ENCODE measurements around the gene SRP14. TPM values are rescaled to one million over a fixed set of nuclear protein-coding genes. Genes with fewer than 3 reads are reported as not detected.
A peak's percentile ranks its signal among the peaks of the same experiment; 100 is the strongest.

SRP14 gene
- total and polyA plus RNA-seq, 12 donors, result 173 to 989 (median 333) TPM

DNA sequence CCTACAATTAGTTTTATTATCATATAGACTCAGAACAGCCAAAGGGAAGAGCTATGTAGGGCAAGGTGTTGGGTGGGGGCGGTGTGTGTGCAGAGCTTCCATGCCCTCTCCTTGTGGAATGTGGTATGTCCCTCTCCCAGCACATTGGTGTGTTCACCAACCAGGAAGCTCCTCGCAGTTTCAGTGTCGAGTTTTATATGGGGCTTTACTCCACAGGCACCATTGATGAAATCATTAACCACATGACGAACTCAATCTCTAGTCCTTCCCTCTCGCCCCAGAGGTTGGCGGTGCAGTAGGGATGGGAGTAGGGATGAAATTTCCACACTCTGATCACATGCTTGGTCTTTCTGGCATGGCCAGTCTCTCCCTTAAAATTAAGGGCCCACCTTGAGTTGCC lies 13.6 kb upstream of the SRP14 start:
- H3K27ac ChIP-seq, result no peak overlapping the region
- intact Hi-C loops (cut with DNase I), result loop anchor here in 1 of 2 donors (5.0 kb wide), 1 partner anchor 50 kb away; no protein-coding TSS in a partner anchor
- H3K4me1 ChIP-seq (replicated peaks in 1 of 2), result peaks cover under 1 to 19% of the 10 kb centered on the region in 2 donors
- TF ChIP-seq CTCF (IDR thresholded peaks at IDR 0.05), result no peak
- TF ChIP-seq POLR2A (IDR thresholded peaks at IDR 0.05), result no peak
- H3K4me3 ChIP-seq, result no peak overlapping the region
- H3K9me3 ChIP-seq (replicated peaks in 1 of 3), result no peaks in the 10 kb centered on the region
- 71 to 79% (median 78%) methylated on average over 5 to 6 of the region's 6 CpGs for WGBS, 4 donors
- H3K36me3 ChIP-seq (replicated peaks in 1 of 2), result no peaks in the 10 kb centered on the region
- no peaks in the 10 kb centered on the region for H3K27me3 ChIP-seq
- DNase-seq, result peak in 3 of 7 donors; percentile 6 to 21 (median 13)

DNA sequence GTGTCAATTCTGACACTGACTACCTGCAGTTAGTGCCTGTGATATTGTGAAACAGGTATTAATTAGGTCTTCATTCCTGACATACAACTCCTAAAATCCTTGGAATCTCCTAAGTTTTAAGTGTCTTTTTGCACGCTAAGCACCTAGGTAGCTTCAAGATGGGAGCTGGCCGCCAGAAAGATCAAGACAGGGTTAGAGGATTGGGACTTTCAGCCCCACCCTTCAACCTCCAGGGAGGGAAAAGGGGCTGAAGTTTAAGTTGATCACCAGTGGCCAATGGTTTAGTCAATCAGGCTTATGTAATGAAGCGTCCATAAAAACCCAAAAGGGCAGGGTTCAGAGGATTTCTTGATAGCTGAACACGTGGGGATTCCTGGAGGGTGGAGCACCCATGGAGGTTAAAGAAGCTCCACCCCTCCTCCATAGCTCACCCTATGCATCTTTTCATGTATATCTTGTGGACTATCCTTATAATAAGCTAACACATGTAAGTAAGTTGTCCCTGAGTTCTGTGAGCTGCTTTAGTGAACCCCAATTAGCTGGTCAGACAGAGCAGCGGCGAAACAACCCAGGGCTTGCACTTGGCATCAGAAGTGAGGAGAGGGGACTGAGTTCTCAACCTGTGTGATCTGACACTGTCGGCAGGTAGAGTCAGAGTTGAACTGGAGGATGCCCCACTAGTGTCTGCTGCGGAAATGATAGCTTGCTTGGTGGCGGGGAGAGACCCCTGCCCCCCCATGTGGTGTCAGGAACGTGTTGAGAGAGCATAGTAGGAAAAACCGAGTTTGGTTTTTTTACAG lies 12.8 kb upstream of the SRP14 start:
- peak in 2 of 7 donors; percentile 2 to 15 for DNase-seq
- intact Hi-C loops (cut with DNase I), result loop anchor here in 1 of 2 donors (5.0 kb wide), 1 partner anchor 50 kb away; no protein-coding TSS in a partner anchor
- H3K9me3 ChIP-seq (replicated peaks in 1 of 3), result no peaks in the 10 kb centered on the region
- H3K4me3 ChIP-seq, result no peak overlapping the region
- TF ChIP-seq POLR2A (IDR thresholded peaks at IDR 0.05) (no peak), CTCF (IDR thresholded peaks at IDR 0.05) (no peak)
- H3K27ac ChIP-seq, result no peak overlapping the region
- 91 to 92% (median 92%) methylated on average over 10 to 11 of the region's 11 CpGs for WGBS, 4 donors
- H3K27me3 ChIP-seq, result no peaks in the 10 kb centered on the region
- H3K36me3 ChIP-seq (replicated peaks in 1 of 2), result no peaks in the 10 kb centered on the region
- peaks cover 8 to 27% of the 10 kb centered on the region in 2 donors for H3K4me1 ChIP-seq (replicated peaks in 1 of 2)

- WGBS, 4 donors, result 73 to 85% (median 81%) methylated on average over 7 to 12 of the region's 12 CpGs
- peaks cover 13 to 33% of the 10 kb centered on the region in 2 donors for H3K4me1 ChIP-seq (replicated peaks in 1 of 2)
These were observed 11.9 kb upstream of the SRP14 start for GRCh38 chr15:40050788-40051470.

More at GRCh38 chr15:40050788-40051470, 11.9 kb upstream of the SRP14 start:
- Histone ChIP-seq H3K36me3 (replicated peaks in 1 of 2) (no peaks in the 10 kb centered on the region), H3K9me3 (replicated peaks in 1 of 3) (no peaks in the 10 kb centered on the region), H3K27me3 (no peaks in the 10 kb centered on the region), H3K27ac (no peak overlapping the region), H3K4me3 (no peak overlapping the region)
- intact Hi-C loops (cut with DNase I), result loop anchor here in 1 of 2 donors (5.0 kb wide), 1 partner anchor 51 kb away; no protein-coding TSS in a partner anchor
- TF ChIP-seq CTCF (IDR thresholded peaks at IDR 0.05) (no peak), POLR2A (IDR thresholded peaks at IDR 0.05) (no peak)
- peak in 3 of 7 donors; percentile 10 to 48 (median 21) for DNase-seq

Measured in adrenal gland (tissue), 12 donors.